GM08714 (cell line): ENCODE data around the gene SPACA7.
"Not testable (repeated sequence)": the region's sequence is repeated elsewhere in the genome, so short reads cannot be mapped to it uniquely, and the experiment has no call there.

Source experiments
- H3K4me3 ChIP-seq: fragments of 200-500 bp; sonication (Bioruptor generic); 2 replicates; pipeline ENCODE4 v1.5.1; 2014; ENCODE audit warnings: mild to moderate bottlenecking, low read length, inconsistent platforms
- ZNF274 ChIP-seq: IDR thresholded peaks from 2 replicates; pipeline ENCODE4 v1.6.1; 2012; ENCODE audit warnings: mild to moderate bottlenecking, low read depth, low read length

The SPACA7 gene

GRCh38 chr13:112428704-112429103, 52.5 kb downstream of the SPACA7 start:
- no peak for TF ChIP-seq ZNF274
- H3K4me3 ChIP-seq = no peak overlapping the region

- no peak overlapping the region for H3K4me3 ChIP-seq
- TF ChIP-seq ZNF274 = no peak
Observed at GRCh38 chr13:112431734-112432133, 55.6 kb downstream of the SPACA7 start.

DNA sequence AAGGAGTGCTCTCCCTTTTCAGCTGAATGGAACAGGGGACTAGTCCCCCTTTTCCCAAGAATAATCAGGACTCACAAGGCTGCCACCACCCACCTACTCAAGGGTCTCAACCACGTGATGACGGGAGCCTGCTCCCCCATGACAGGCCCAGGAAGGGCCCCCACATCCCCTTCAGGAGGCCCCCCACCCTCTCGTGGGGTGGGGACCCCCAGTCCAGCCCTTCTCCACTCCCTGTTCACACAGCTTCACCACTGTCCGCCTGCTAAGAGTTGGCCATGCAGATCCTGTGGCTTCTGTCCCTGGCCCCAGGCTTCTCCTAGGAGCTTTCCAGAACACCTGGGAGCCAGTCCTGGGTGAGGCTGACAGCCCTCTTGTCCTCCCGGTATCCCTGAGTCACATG, 56.6 kb downstream of the SPACA7 start:
- H3K4me3 ChIP-seq = not testable (repeated sequence)

- not testable (repeated sequence) for H3K4me3 ChIP-seq
Observed at GRCh38 chr13:112433517-112433916, 57.4 kb downstream of the SPACA7 start.

DNA sequence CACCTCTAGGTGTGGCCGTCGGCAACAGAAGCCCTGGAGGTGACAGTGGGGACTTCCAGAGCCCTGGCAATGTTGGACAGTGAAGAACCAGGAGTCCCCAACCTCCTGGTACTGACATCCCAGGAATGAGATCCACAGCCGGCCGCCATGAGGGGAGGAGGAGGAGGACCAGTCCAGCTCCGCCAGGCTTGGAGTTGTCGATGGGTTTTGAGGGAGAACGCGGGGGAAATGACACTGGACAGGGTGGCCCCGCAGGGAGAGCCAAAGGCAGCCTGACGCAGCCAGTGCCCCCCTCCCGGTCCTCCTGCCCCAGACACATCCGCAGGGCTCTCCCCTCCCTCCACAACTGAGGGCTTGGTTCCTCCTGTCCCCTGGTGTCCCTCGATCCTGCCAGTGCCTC, 57.9 kb downstream of the SPACA7 start:
- no peak for TF ChIP-seq ZNF274

DNA sequence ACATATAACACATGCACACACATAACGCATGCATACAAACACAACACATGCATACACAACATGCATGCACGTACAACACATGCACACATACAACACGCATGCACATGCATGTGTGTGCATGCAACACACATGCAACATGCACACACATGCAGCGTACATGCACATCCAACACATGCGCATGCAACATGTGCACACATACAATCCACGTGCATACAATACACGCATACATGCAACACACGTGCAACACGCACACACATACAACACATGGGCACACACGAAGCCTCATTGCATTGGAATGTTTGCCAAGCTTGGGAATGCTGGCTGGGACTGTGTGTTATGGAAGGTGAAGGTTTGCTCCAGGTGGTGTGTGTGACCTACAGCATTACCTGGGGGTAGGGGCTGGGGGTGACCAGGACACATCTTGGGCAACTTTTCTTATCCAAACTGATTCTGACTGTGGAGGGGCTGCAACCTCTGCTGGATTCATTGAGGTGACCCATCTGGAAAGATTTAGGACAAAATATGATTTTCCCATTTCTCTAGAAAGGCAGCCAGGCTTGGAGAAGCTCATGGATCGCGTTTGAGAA, 58.9 kb downstream of the SPACA7 start:
- H3K4me3 ChIP-seq = no peak overlapping the region

More for the DNA sequence above, 57.9 kb downstream of the SPACA7 start:
- H3K4me3 ChIP-seq = no peak overlapping the region

DNA sequence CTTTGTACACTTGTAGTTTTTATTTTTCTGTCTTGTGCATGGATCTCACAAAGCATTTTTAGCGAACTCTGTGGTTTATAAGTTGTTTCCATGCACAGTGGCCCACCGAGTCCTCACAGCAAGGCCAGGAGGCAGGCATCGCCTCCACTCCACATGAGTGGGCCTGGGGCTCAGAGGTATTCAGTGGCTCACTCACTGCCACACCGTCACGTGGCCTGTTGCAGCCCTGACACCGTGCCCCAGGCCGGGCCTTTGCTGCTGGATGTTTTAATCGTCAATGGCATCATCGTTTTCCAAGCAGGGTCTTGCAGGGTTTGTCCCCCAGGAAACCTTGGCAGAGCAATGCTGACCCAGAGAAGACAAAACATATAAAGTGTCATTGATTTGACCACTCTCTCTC, 59.8 kb downstream of the SPACA7 start:
- no peak overlapping the region for H3K4me3 ChIP-seq
- no peak for TF ChIP-seq ZNF274

More for the DNA sequence above, 58.9 kb downstream of the SPACA7 start:
- TF ChIP-seq ZNF274 = no peak

GRCh38 chr13:112438094-112438493, 61.9 kb downstream of the SPACA7 start:
- H3K4me3 ChIP-seq = no peak overlapping the region
- TF ChIP-seq ZNF274 = no peak

- TF ChIP-seq ZNF274 = no peak
- H3K4me3 ChIP-seq = no peak overlapping the region
Observed at GRCh38 chr13:112438515-112438914, 62.4 kb downstream of the SPACA7 start.

DNA sequence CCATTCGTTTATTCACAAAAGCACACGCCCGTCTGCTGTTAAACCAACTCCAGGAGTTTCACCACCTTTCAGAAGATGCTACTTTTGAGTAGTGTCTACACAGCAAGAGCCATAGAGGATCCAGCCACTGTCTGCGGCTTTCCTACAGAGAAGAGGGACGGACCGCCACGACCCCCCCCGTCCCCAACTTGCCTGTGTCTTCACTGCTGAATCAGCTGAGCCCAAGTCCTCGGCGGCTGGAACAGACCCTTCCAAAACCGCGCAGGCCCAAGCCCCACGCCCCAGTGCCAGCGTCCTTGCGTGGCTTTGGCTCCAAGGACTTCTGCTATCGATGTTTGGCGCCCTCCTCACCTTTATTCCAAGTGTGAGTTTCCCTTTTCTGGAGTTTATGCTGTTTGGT, 65.1 kb downstream of the SPACA7 start:
- TF ChIP-seq ZNF274 = no peak
- H3K4me3 ChIP-seq = no peak overlapping the region

DNA sequence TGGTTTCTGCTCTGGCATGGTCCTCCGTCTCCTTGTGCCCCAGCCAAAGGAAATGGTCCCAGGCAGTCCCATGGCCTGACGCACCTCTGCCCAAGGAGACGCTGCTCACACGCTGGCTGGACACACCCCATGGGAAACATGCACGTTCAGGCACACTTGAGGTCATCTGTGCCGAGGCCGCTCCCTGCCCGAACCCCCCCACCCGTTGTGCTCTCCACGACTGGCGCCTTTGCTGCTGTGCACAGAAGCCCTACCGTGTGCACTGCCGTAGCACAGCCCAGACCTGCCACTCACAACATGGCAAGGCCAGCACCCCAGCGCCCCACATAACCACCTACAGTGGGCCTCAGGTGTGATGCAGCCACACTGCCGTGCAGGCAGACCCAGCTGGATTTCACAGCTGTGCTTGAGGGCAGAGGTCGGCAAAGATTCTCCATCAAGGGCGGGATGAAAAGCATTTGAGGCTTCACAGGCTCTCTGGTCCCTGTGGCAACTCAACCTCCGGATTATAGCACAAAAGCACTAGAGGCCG, 65.7 kb downstream of the SPACA7 start:
- TF ChIP-seq ZNF274 = no peak

GRCh38 chr13:112442483-112443090, 66.4 kb downstream of the SPACA7 start:
- no peak for TF ChIP-seq ZNF274
- no peak overlapping the region for H3K4me3 ChIP-seq

More for the DNA sequence above, 65.7 kb downstream of the SPACA7 start:
- H3K4me3 ChIP-seq = no peak overlapping the region

- no peak for TF ChIP-seq ZNF274
- no peak overlapping the region for H3K4me3 ChIP-seq
Observed at GRCh38 chr13:112443191-112443994, 67.2 kb downstream of the SPACA7 start.

GRCh38 chr13:112443995-112444311, 67.8 kb downstream of the SPACA7 start:
- H3K4me3 ChIP-seq = no peak overlapping the region
- TF ChIP-seq ZNF274 = no peak

GRCh38 chr13:112444416-112445399, 68.6 kb downstream of the SPACA7 start:
- no peak for TF ChIP-seq ZNF274
- H3K4me3 ChIP-seq = no peak overlapping the region
